ENCODE results near the gene BARD1.
"Not testable (repeated sequence)": the region's sequence is repeated elsewhere in the genome, so short reads cannot be mapped to it uniquely, and the experiment has no call there.

BARD1 gene

DNA sequence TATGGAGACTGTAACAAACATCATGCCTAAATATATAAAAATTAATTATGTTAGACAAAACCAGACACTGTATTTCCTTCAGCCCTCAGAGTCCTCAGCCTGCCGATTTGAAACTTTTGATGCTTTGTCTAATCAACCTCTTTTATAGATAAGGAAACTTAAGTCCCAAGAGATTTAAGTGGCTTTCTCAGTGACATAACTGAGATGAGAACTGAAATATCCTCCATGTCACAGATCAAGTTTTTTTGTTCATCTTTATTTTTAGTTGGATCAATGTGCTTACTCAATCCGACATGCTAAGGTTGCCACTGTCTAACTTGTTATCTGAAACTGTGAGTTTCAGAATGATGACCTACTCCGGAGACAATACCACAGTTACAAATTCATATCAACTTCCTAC is 72.3 kb downstream of the BARD1 start:
- Histone ChIP-seq H3K9me3 (ENCODE audit: insufficient read depth, low read length) (no peaks in the 10 kb centered on the region; the same call in 1 of the 2 replicates), H3K36me3 (ENCODE audit: insufficient read depth, insufficient read length, low read length) (peaks cover 21% of the 10 kb centered on the region), H3K4me3 (ENCODE audit: insufficient read length, low read depth) (no peak overlapping the region), H3K9ac (ENCODE audit: insufficient read length, low read depth) (no peak overlapping the region), H3K4me1 (ENCODE audit: insufficient read depth, insufficient read length) (no peaks in the 10 kb centered on the region), H3K27me3 (ENCODE audit: insufficient read depth, insufficient read length) (no peaks in the 10 kb centered on the region)
- DNase-seq (ENCODE audit: low read depth, low spot score) = no peak
- no peak for TF ChIP-seq SUZ12 (IDR thresholded peaks at IDR 0.05; ENCODE audit: extremely low read depth, insufficient read depth, insufficient read length)
- no peak for TF ChIP-seq ZNF274 (IDR thresholded peaks at IDR 0.05; ENCODE audit: low read depth, low read length)
- TF ChIP-seq YY1 (IDR thresholded peaks at IDR 0.05; ENCODE audit: insufficient read depth, insufficient read length) = no peak

DNA sequence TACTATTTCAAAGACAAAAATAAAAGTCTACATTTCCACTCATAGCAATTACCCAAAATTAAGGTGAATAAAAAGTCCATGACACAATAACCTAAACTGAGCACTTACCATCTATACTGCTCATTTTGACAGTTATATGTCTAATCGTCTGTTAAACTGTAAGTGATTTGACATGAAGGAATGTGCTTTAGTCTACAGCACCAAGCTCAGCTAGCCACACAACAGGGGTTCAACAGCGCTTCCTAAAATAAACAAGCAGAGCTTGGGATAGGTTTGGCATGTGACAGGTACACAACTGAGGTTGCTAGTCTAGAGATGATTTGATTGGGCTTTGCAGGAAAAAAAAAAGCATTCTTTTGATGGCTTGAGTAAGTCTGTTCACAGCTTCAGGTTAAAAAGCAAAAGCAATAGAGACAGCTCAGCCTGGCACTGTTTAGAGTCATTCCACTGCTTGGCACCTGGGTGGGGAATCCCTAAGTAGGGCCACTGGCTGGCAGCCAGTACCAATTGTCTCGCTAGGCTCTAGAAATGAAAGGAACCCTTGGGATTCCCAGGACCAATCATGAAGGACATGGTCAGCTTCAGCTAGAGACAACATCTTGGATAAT is 78.6 kb downstream of the BARD1 start:
- Histone ChIP-seq H3K36me3 (ENCODE audit: insufficient read depth, insufficient read length, low read length) (peaks cover 45% of the 10 kb centered on the region), H3K4me1 (ENCODE audit: insufficient read depth, insufficient read length) (no peaks in the 10 kb centered on the region), H3K27me3 (ENCODE audit: insufficient read depth, insufficient read length) (no peaks in the 10 kb centered on the region), H3K9me3 (ENCODE audit: insufficient read depth, low read length) (no peaks in the 10 kb centered on the region; the same call in 1 of the 2 replicates), H3K4me3 (ENCODE audit: insufficient read length, low read depth) (no peak overlapping the region), H3K9ac (ENCODE audit: insufficient read length, low read depth) (no peak overlapping the region)
- DNase-seq (ENCODE audit: low read depth, low spot score) = no peak
- TF ChIP-seq YY1 (IDR thresholded peaks at IDR 0.05; ENCODE audit: insufficient read depth, insufficient read length) (no peak), SUZ12 (IDR thresholded peaks at IDR 0.05; ENCODE audit: extremely low read depth, insufficient read depth, insufficient read length) (no peak), ZNF274 (IDR thresholded peaks at IDR 0.05; ENCODE audit: low read depth, low read length) (no peak)

DNA sequence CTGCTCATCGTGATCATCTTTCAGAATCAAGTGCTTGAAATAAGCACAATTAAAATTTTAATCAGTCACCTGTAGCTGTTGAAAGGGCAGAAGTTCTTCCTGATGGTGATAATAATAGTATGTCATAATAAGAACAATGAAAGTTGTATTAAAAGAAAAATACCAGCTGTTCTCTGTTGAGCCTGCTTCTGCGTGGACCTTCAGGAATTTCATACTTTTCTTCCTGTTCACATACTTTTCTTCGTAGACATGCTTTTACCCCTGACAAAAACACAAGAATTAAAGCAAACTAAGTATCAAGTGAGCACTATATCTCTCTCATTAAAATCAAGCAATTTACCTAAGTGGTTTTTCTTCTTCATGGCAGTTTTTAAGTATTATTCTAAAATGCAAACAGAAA is 79.2 kb downstream of the BARD1 start:
- H3K27me3 ChIP-seq (ENCODE audit: insufficient read depth, insufficient read length) = no peaks in the 10 kb centered on the region
- no peak for DNase-seq (ENCODE audit: low read depth, low spot score)
- no peak overlapping the region for H3K9ac ChIP-seq (ENCODE audit: insufficient read length, low read depth)
- no peaks in the 10 kb centered on the region for H3K4me1 ChIP-seq (ENCODE audit: insufficient read depth, insufficient read length)
- H3K36me3 ChIP-seq (ENCODE audit: insufficient read depth, insufficient read length, low read length) = peaks cover 43% of the 10 kb centered on the region
- no peaks in the 10 kb centered on the region; the same call in 1 of the 2 replicates for H3K9me3 ChIP-seq (ENCODE audit: insufficient read depth, low read length)
- no peak for TF ChIP-seq SUZ12 (IDR thresholded peaks at IDR 0.05; ENCODE audit: extremely low read depth, insufficient read depth, insufficient read length)
- no peak for TF ChIP-seq ZNF274 (IDR thresholded peaks at IDR 0.05; ENCODE audit: low read depth, low read length)
- no peak for TF ChIP-seq YY1 (IDR thresholded peaks at IDR 0.05; ENCODE audit: insufficient read depth, insufficient read length)
- no peak overlapping the region for H3K4me3 ChIP-seq (ENCODE audit: insufficient read length, low read depth)

DNA sequence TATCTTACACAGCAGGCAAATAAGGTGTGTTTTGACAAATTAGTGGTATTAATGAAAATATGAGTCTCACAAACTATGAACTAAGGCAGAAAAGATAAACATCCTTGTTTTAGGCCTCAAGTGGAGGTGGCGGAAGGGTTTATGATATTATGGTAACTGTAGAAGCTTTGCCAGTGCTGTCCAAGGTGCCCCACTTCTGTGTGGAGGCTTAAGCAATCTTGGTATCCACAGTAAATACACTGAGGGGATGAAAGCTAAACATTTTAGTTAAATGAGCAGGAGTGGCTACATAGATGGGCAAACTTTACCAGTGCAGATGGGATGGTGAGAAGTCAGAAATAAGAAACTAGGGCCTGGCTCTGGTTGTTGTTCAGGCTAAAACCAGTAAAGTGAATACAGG is 84.7 kb downstream of the BARD1 start:
- Histone ChIP-seq H3K27me3 (ENCODE audit: insufficient read depth, insufficient read length) (no peaks in the 10 kb centered on the region), H3K9me3 (ENCODE audit: insufficient read depth, low read length) (no peaks in the 10 kb centered on the region), H3K9ac (ENCODE audit: insufficient read length, low read depth) (no peak overlapping the region), H3K4me3 (ENCODE audit: insufficient read length, low read depth) (no peak overlapping the region), H3K4me1 (ENCODE audit: insufficient read depth, insufficient read length) (no peaks in the 10 kb centered on the region), H3K36me3 (ENCODE audit: insufficient read depth, insufficient read length, low read length) (peaks cover 28% of the 10 kb centered on the region)
- no peak for DNase-seq (ENCODE audit: low read depth, low spot score)
- TF ChIP-seq ZNF274 (IDR thresholded peaks at IDR 0.05; ENCODE audit: low read depth, low read length) = no peak
- TF ChIP-seq SUZ12 (IDR thresholded peaks at IDR 0.05; ENCODE audit: extremely low read depth, insufficient read depth, insufficient read length) = no peak
- no peak for TF ChIP-seq YY1 (IDR thresholded peaks at IDR 0.05; ENCODE audit: insufficient read depth, insufficient read length)

DNA sequence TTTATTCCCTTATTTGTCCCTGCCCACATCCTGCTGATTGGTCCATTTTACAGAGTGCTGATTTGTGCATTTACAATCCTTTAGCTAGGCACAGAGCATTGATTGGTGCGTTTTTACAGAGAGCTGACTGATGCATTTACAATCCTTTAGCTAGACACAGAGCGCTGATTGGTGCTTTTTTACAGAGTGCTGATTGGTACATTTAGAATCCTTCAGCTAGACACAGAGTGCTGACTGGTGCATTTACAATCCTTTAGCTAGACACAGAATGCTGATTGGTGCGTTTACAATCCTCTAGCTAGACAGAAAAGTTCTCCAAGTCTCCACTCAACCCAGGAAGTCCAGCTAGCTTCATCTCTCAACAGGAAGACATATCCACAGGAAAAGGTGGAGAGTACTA is 91.6 kb downstream of the BARD1 start:
- H3K4me3 ChIP-seq (ENCODE audit: insufficient read length, low read depth); DNase-seq (ENCODE audit: low read depth, low spot score); H3K9ac ChIP-seq (ENCODE audit: insufficient read length, low read depth); H3K36me3 ChIP-seq (ENCODE audit: insufficient read depth, insufficient read length, low read length); H3K9me3 ChIP-seq (ENCODE audit: insufficient read depth, low read length); H3K4me1 ChIP-seq (ENCODE audit: insufficient read depth, insufficient read length); H3K27me3 ChIP-seq (ENCODE audit: insufficient read depth, insufficient read length): not testable (repeated sequence)

DNA sequence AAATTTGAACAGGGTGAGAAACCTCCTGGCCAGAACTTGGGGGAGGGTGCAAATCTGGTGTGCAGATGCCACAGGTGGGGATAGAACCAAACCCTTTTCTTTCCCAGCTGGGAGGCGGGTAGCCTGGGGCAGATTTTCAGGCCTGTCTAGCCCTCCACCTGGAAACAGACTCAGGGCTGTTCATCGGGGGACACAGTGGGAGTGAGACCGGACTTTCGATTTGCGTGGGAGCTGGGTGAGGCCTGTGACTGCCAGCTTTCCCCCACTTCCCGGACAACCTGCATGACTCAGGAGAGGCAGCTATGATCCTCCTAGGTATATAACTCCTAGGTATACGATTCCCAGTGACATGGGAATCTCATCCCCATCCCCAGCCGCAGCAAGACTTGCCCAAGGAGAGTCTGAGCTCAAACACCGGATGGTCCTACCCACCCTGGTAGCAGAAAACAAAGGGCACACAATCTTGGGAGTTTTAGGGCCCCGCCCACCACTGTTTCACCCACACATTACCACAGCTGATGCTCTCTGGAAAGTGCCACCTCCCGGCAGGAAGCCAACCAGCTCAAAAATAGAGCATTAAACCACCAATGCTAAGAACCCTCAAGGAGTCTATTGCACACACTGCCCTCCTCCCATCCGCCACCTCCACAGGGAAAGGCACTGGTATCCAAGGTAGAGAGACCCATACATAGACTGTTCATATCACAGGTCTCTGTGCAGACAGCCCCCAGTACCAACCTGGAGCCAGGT is 92.5 kb downstream of the BARD1 start:
- H3K4me3 ChIP-seq (ENCODE audit: insufficient read length, low read depth) = no peak overlapping the region
- TF ChIP-seq ZNF274 (IDR thresholded peaks at IDR 0.05; ENCODE audit: low read depth, low read length) (no peak), SUZ12 (IDR thresholded peaks at IDR 0.05; ENCODE audit: extremely low read depth, insufficient read depth, insufficient read length) (no peak), YY1 (IDR thresholded peaks at IDR 0.05; ENCODE audit: insufficient read depth, insufficient read length) (no peak)
- no peaks in the 10 kb centered on the region for H3K27me3 ChIP-seq (ENCODE audit: insufficient read depth, insufficient read length)
- DNase-seq (ENCODE audit: low read depth, low spot score) = no peak
- no peaks in the 10 kb centered on the region for H3K4me1 ChIP-seq (ENCODE audit: insufficient read depth, insufficient read length)
- no peak overlapping the region for H3K9ac ChIP-seq (ENCODE audit: insufficient read length, low read depth)
- peaks cover 2% of the 10 kb centered on the region for H3K36me3 ChIP-seq (ENCODE audit: insufficient read depth, insufficient read length, low read length)
- no peaks in the 10 kb centered on the region for H3K9me3 ChIP-seq (ENCODE audit: insufficient read depth, low read length)

DNA sequence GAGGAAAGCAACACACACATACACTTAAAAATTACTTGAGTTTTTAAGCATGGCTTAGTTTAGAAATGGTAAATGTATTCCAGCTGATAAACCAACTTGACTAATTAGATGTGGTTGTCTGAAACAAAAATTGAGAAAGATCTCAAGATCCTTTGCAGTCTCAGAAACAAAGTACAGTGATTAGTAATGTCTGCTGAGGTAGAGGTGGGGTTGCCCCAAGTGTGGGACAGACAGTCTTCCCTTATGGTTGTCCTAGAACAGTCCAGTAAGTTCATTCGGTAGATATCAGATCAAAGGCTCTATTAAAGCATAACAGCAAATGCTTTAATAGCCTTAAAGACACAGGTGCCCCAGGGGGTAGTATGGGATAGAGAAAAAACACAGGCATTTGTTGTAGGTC is 94.5 kb downstream of the BARD1 start:
- Histone ChIP-seq H3K9ac (ENCODE audit: insufficient read length, low read depth) (no peak overlapping the region), H3K4me3 (ENCODE audit: insufficient read length, low read depth) (no peak overlapping the region), H3K36me3 (ENCODE audit: insufficient read depth, insufficient read length, low read length) (peaks cover 2% of the 10 kb centered on the region), H3K9me3 (ENCODE audit: insufficient read depth, low read length) (no peaks in the 10 kb centered on the region), H3K4me1 (ENCODE audit: insufficient read depth, insufficient read length) (no peaks in the 10 kb centered on the region), H3K27me3 (ENCODE audit: insufficient read depth, insufficient read length) (no peaks in the 10 kb centered on the region)
- no peak for DNase-seq (ENCODE audit: low read depth, low spot score)
- TF ChIP-seq ZNF274 (IDR thresholded peaks at IDR 0.05; ENCODE audit: low read depth, low read length) (no peak), SUZ12 (IDR thresholded peaks at IDR 0.05; ENCODE audit: extremely low read depth, insufficient read depth, insufficient read length) (no peak), YY1 (IDR thresholded peaks at IDR 0.05; ENCODE audit: insufficient read depth, insufficient read length) (no peak)

All from NT2/D1 (cell line).